Prostate gland (tissue), 2 donors: ENCODE results near the gene RNU2-1.

ENCODE experiments used
- CTCF ChIP-seq, 4 experiments: fragments of 200-600 bp in 2 of 4; fragments of 450-650 bp in 2 of 4; sonication (generic) in 2 of 4; IDR thresholded peaks; 1 replicate in 3 of 4; 2 replicates in 1 of 4; pipeline ENCODE4 v1.5.1; 2016 to 2019; ENCODE audit warnings: antibody characterized with exemption in 4 of 4, mild to moderate bottlenecking in 2 of 4, moderate library complexity in 2 of 4
- POLR2A ChIP-seq: fragments of 450-650 bp; IDR thresholded peaks from one replicate; pipeline ENCODE4 v1.6.1; 2016; ENCODE audit warnings: antibody characterized with exemption, mild to moderate bottlenecking

GRCh38 chr17:43193251-43193650 lies 40.5 kb downstream of the RNU2-1 start:
- TF ChIP-seq POLR2A (no peak), CTCF (IDR thresholded peaks at IDR 0.05) (no peak)
